NCI-H446 (cell line): ENCODE data around the gene DTNB.

ENCODE experiments used
- DNase-seq, 2 experiments: peaks; one replicate each; lab custom pipeline; 2025; lab: John Stamatoyannopoulos, UW

DTNB gene

DNA sequence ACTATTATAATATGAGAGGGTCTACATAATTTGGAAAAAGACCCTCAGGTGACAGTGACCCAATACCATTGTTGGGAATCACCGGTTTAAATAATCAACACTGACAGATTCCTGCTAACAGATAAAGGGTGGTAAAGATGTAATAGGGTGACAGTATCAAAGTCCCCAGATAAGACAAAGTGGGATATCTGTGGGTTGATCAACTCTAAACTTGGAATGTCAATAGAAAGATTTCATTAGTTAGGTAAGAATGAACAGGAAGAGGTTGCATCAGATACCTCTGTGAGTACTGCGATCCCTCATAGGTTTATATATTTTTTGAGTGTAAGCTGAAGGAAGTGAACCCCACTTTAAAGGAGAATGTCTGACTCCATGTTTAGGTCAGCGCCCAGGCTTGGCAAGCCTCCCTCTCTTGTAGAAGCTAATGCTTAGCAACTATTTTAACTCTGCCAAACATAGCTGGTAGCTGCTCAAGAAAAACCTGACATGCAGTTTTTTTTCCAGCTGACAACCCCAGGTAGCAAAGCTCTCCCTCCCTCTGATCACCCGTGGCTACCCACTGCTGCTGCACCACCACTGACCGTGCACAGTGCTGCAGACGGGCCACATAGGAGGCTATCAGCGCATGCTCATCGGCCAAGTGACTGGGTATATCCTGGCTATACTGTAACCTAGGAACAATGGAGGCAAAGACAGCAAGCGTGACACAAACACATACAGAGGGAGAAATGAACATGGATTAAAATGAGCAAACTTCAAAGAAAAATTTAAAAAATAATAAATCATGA, 218.4 kb downstream of the DTNB start:
- no peak for DNase-seq

DNA sequence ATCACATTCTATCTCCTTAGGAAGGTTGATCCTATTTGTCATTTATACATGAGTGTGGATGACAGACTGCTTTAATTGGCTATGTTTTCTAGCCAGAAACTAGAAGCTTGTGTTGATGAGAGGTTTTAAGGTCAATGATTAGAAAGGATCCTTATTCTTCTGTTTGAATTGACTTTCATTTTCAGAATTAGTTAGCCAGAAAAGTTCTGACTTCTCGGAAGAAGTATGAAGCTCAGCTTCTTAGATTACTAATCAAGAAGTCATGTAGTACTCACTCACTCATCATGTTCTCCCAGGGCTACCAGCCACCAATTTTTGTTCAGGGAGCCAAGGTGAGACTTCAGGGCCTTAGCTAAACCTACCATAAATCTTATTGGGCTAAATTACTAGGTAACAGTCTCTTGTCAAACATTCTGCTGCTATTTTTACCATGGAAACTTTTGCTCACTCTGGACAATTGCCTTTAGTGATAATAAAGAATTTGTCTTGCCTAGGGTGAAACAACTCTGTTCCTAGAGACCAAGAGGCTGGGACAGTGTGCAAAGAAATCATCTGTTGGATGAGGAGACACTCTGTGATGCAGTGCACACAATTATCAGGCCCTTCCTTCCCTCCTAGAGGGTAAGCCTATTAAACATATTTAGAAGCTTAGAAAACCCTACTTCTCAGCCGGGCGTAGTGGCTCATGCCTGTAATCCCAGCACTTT, 220.0 kb downstream of the DTNB start:
- no peak for DNase-seq

DNA sequence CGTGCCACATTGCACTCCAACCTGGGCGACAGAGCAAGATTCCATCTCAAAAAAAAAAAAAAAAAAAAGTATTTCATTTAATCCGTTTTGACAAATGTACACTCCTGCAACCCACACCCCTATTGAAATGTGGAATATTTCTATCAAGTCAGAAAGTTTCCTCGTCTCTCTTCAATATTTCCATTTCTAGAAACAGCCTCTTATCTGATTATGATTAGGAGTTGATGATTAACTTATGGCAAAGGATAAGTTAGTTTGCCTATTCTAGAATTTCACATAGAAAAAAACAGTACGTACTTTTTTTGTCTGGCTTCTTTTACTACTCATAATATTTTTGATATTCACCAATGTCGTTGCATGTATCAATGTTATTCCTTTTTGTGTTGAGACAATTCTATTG, 224.6 kb downstream of the DTNB start:
- no peak for DNase-seq

DNA sequence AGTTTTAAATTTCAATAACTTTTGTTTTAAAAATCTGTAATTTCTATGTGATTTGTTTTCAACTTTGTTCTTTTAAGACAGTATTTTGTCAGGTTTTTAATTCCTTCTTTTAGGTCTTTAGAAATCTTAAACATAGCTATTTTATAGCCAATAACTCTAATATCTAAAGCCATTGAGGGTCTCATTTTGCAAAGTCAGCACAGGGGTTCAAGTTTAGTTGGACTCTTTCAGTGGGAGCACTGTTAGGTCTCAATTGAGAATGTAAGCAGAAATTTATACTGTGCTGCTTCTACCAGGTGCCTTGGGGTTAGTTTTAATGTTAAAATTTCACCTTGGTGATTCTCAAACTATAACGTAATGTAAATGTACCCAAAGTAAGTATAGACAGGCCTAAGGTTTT, 226.4 kb downstream of the DTNB start:
- no peak for DNase-seq

DNA sequence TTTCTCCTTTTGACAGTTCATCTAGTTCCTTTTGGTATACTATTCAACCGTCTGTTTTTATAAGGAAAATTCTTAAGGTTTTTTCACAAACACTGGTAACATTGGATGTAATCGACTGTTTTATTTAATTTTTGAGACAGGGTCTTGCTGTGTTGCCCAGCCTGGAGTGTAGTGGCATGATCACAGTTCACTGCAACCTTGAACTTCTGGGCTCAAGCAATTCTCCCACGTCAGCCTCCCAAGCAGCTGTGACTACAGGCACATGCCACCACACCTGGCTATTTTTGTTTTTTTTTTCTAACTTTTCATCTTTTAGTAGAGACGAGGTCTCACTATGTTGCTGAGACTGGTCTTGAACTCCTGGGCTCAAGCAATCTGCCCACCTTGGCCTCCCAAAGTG, 227.3 kb downstream of the DTNB start:
- DNase-seq = no peak

DNA sequence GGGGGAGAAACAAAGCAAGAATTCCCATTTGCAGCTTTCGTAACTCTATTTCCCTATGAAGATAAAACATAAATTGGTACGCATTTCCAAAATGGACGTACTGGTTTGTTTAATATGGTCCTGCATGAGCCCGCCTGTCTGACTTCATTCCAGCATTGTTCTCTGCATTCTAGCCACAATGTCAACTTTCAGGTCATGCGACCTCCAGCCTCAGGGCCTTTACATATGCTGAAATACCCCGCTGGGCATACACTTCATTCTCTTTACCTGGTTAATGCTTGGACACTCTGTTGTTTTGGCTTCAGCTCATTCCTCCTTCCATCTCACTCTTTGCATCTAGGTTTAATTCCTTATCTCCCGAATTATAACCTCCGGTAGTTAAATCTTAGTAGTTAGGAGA, 227.9 kb downstream of the DTNB start:
- no peak for DNase-seq

DNA sequence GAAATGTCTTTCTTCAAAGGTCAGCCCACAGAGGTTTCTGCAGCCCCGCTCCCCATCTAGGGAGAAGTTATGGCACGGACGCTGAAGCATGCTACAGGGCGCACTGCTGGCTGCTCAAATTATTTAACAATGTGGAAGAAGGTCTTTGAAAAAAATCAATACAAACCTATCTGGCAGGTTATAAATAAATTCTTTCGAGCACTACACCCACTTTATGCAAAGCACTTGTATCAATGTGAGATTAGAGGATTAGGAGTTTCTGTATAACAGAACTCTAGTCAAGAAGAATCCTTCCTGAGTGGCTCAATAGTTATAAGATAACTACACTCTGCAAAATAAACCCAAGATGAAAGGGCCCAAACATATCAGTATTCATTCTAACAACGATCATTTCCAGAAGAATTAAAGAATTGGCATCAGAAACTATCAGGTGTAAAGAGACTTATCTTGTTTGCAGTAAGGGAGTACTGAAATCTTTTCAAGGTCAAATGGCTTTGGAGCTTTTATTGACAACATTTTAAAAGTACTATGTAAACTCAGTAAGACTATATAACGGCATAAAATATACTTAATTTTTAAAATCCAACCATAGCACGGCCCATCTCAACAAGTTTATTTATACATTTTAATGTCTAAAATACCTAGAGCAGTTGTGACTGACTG, 228.6 kb downstream of the DTNB start:
- no peak for DNase-seq

DNA sequence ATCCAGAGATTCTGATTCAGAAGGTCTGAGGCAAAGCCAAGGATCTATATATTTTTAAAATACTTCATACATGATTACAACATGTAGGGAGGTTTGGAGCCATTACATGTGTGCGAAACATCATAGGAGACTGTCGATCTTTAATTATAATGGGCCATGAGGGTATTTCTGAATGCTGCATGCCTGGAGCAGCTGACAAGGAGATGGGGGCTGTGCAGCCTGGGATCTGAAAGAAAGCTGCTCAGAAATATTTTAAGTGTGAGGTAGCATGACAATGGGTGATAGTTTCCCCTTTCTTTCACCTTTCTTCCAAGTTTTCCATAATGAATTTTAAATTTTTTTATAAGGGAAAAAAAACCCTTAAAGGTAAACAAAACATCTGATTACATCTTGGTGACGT, 229.6 kb downstream of the DTNB start:
- DNase-seq = no peak

DNA sequence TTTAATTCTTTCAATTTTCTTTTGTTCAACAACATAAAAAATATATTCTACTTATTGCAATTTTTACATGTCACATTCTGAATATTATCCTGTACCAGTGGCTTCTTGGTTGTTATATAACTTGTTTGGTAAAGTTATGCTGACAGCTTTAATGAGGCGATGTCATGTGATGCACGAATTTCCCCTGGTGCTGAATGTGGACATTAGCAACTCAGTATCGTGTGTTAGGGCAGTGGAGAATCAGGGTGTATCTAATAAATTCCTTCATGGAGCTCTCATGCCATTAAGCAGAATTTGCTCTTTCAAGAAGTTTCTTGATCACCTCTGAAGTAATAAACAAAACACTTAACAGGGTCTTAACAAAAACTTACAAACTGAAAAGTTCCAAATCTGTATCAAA, 232.0 kb downstream of the DTNB start:
- DNase-seq = no peak

DNA sequence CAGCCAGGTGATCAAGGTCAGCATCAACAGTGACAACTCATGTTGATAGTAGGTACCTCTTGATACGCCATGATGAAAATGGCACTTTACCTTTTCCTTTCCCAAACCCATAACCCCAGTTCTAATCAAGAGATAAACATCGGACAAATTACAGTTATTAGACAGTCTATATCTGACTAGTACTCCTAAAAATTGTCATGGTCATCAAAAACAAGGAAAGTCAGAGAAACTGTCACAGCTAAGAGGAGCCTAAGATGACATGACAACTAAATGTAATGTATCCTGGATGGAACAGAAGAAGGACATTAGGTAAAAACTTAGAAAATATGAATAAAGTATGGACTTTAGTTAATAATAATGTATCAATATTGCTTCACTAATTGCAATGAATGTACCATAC, 234.6 kb downstream of the DTNB start:
- no peak for DNase-seq

DNA sequence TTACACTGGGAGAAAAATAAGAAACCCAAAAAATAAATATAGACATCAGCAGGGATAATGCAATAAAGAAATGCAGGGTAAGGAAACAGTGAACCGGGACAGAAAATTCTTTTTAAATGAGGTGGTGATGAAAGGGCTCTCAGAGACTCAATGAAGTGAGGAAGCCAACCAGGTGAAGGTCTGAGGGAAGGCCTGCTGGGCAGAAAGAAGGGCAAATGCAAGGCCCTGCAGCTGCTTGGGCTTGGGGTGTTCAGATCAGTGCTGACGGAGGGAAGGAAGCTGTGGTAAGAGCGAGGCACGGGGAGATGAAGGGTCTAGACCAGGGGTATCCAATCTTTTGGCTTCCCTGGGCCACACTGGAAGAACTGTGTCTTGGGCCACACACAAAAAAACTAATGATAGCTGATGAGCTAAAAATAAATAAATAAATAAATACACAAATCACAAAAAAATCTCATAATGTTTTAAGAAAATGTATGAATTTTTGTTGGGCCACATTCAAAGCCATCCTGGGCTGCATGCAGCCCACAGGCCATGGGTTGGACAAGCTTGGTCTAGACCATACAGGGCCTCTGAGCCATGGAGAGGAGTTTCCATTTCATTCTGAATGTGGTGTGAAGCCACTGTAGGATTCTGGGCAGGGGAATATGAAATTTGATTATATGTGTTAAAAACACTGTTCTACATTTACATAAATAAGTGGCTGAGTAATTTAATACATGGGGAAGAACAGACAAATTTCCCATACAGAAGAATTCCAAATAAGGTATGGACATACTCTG, 235.3 kb downstream of the DTNB start:
- no peak for DNase-seq

DNA sequence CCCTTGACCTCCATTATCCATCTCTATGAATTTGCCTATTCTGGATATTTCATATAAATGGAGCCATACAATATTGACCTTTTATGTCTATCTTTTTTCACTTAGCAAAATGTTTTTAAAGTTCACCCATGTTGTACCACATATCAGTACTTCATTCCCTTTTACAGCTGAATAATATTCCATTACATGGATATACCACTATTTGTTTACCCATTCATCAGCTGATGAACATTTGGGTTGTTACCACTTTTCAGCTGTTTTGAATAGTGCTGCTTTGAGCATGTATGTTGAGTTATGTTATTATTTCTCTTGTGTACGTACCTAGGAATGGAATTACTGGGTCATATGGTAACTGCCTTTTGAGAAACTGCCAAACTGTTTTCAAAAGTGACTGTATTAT, 238.0 kb downstream of the DTNB start:
- DNase-seq = no peak

DNA sequence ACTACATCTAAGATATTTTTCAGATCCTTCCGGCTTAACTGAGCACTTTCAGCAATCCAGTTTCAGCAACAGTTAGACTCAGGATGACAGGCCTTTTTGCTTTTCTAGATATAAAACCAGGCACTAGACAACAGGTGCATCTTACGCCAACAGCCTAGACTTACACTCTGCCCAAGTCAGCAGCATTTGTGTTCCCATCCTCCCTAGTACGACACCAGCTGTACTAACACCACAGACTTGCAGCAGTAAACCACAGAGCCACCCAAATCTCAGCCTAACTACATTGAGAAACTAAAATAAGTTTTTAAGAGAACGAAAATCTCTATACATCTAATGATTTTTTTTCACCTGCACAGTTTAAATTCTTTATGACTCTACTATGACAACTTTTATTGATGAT, 241.8 kb downstream of the DTNB start:
- no peak for DNase-seq

DNA sequence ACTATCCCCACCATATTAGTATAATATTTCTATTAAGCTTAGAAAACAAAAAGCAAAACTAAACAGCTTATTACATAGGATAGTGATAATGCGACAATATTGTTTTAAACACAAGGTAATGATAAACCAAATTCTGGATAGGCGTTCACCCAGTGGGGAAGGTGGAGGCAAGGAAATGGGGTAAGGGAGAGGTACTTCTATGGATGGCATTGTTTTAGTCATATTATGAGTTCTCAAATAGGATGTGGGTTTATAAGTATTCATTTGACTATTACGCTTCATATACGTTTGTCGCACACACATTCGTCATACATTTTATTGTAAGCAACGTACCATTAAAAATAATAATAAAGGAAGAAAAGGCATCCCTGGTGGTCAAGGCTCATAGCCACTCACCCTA, 242.8 kb downstream of the DTNB start:
- DNase-seq = no peak

DNA sequence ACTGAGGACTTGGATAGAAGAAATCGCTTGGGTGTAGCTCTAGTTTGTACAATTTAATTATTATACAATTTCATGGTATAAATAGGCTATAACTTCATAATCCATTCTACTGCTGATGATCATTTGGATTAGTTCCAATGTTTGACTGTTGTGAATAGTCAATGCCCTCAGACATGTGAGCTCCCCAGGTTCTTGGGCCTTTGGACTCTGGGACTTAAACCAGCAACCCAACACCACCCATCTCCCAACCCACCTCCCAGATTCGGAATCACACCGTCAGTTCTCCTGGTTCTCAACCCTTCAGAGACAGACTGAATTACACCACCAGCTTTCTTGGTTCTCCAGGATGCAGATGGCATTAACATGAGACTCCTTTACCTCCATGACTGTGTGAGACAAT, 247.1 kb downstream of the DTNB start:
- no peak for DNase-seq

DNA sequence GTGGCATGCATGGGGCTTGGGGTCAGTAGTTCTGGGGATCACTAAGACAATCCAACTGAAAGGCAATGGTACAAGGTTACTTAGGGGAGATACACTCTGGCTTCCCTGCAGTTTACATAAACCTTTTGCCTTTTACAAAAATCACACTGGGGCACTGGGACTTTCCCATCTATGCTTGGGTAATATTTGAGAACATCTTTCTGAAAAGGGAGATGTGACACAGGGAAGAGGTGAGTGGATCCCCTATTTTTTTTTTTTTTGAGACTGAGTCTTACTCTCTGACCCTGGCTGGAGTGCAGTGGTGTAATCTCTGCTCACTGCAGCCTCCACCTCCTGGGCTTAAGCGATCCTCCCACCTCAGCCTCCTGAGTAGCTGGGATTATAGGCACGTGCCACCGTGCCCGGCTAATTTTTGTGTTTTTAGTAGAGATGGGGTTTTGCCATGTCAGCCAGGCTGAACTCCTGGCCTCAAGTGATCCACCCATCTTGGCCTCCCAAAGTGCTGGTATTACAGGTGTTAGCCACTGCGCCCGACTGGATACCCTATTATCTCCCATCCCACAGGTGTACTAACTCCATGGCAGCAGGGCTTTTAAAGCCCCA, 248.8 kb downstream of the DTNB start:
- DNase-seq = no peak

DNA sequence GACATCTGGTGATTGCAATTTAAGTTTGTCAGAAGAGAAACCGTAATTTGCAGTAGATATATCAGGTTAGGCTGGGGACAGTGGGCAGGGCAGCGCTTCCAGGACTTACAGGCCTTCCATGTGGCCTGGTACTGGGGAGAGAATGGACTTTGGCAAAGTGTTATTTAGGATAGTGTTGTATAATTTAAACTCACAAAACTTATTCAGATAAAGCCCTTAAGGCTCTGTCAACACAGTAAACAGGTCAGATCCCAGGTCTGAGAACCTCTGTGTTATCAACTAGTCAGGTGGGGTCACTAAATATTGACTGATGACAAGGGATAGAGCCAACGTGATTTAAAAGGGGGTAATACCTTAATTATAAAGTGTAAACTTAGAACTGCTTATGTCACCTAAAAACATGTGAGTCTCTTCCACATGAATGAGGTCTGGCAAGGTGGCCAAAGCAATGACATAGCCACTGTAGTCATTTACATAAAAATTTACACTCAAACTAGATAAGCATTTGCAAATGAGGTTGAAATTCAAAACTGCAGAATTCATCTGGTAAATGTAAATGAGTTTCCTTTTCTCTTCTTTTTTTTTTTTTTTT, 251.5 kb downstream of the DTNB start:
- DNase-seq = no peak

DNA sequence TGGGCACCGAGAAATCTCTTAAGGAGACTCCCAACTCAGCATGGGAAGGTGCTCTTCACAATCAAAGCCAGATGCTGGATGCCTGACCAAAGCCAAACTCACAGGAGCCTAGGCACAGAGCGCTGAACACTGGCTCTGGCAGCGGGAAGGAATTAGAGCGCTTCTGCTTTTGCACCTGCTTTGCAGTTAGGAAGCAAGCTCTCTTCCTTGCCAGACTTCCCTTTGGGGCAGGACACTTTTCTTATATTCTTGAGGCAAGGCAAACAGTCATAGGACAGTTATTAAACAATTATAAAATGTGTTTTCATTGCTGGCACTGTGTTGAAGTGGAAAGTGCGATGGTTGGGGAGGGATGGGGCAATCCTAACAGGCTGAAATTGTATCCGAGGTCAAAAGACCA, 252.1 kb downstream of the DTNB start:
- no peak for DNase-seq

DNA sequence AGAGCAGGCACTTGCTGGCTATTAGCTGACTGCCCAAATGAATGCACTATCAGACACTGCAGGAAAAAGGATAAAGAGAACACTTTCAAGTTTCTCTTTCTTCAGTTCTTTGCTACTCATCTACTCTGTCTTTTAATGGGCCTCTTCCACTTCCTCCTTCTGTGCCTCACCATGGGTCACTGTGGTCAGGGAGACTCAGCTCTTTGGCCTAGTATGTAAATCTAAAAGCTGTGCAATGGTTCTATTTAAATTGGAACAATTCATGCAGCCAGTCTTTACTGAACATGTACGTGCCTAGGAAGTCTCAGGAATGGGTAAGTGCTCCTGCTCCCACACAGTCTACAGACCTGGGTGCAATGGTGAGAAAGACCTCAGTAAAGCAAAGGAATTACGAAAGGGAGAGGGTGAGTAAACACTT, 252.5 kb downstream of the DTNB start:
- DNase-seq = no peak

DNA sequence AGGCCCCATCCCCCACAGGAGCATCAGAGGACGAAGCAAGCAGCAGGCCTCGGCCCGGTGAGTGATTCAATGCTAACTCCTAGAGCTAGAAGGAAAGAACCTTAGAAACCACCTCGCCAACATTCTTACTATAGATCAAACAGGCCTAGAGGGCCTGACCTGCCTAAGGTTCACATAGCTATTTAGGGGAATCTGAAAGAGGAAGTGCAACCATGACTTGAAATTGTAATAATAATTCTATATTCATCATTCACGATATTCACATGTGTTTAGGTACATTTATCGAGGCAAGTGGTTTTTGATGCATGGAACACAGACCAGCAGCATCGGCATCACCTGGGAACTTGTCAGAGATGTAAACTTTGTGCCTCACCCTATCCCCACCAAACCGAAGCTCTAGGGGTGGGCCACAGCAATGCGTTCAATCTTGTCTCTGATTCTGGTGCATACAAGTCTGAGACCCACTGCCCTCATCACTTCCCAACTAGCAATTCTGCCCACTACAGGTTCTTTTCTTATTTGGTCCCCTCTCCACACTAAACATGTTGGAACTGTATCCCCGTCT, 253.6 kb downstream of the DTNB start:
- no peak for DNase-seq

DNA sequence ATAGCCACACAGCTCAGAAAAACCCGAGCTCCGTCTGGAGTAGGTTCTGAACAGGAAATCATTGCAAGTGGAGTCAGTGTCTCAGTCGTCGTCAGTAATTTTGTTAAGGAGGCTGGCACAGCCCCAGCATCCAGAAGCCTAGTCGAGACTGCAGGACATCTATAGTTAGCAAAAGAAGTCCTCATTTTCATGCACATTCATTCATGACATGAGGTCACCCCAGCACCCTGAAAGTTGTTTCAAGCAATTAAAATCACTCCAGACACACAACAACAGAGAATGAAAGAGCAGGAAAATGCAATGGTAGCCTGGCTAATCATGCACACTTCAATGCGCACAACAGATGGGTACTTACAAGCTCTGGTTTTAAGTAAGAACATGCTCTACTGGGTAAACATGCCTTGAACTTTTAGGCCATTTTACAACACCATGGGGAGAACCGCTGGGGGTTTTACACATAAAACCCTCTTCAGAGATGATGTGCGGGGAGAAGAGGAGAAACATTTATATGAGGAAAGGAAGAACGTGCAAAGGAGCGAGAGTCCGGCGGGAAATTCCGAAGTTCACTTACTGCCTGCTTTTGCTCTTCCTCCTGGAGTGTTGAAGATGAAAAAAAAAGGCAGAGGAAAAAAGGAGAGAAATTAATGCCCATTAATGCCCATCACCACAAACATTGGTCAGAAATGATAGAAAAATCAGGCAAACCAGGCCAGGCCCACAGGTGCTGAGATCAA, 254.3 kb downstream of the DTNB start:
- peak in 1 of 2 experiments; percentile 55 for DNase-seq
